RWPE2 (cell line): ENCODE results near the gene CSRNP3.
A peak's percentile ranks its signal among the peaks of the same experiment; 100 is the strongest.

ENCODE experiments used
- ATAC-seq: fragments of 200-7000 bp; cut with Tn5 transposase; 3 replicates; pipeline ENCODE4 v1.9.1; 2021; ENCODE audit warnings: low read depth
- DNase-seq: peaks from one replicate; pipeline ENCODE4 v3.0.0-alpha.2; 2020; ENCODE audit warnings: low spot score
- H3K27ac ChIP-seq: fragments of 450-650 bp; 2 replicates; pipeline ENCODE4 v1.5.1; 2017; ENCODE audit warnings: mild to moderate bottlenecking; ENCODE audit not compliant: poor library complexity, severe bottlenecking
- H3K27me3 ChIP-seq: fragments of 250-450 bp; sonication (Bioruptor Pico); 2 replicates; pipeline ENCODE4 v1.5.1; 2021; ENCODE audit warnings: mild to moderate bottlenecking, moderate library complexity; ENCODE audit not compliant: insufficient read depth, poor library complexity, severe bottlenecking
- H3K36me3 ChIP-seq: fragments of 250-450 bp; sonication (Bioruptor Pico); 2 replicates; pipeline ENCODE4 v1.5.1; 2020; ENCODE audit warnings: low read depth, mild to moderate bottlenecking, moderate library complexity
- H3K4me1 ChIP-seq: fragments of 250-450 bp; sonication (Bioruptor Pico); 2 replicates; pipeline ENCODE4 v1.5.1; 2021; ENCODE audit warnings: mild to moderate bottlenecking, moderate library complexity; ENCODE audit not compliant: insufficient read depth, poor library complexity, severe bottlenecking
- H3K4me3 ChIP-seq: fragments of 250-450 bp; sonication (Bioruptor Pico); 2 replicates; pipeline ENCODE4 v1.5.1; 2021; ENCODE audit warnings: mild to moderate bottlenecking, moderate library complexity; ENCODE audit not compliant: severe bottlenecking
- H3K9me3 ChIP-seq: fragments of 250-450 bp; sonication (Bioruptor Pico); 2 replicates; pipeline ENCODE4 v1.5.1; 2021; ENCODE audit warnings: mild to moderate bottlenecking, moderate library complexity; ENCODE audit not compliant: severe bottlenecking
- CTCF ChIP-seq: fragments of 450-650 bp; IDR thresholded peaks from one replicate; pipeline ENCODE4 v1.5.1; 2017; ENCODE audit warnings: mild to moderate bottlenecking, moderate library complexity; ENCODE audit not compliant: poor library complexity, severe bottlenecking

Gene CSRNP3

GRCh38 chr2:165466386-165466785, 3.1 kb upstream of the CSRNP3 start:
- H3K27ac ChIP-seq: no peak overlapping the region
- H3K9me3 ChIP-seq: no peaks in the 10 kb centered on the region
- no peak for ATAC-seq
- no peaks in the 10 kb centered on the region for H3K27me3 ChIP-seq
- peaks cover 4% of the 10 kb centered on the region for H3K4me1 ChIP-seq
- no peak overlapping the region for H3K4me3 ChIP-seq
- H3K36me3 ChIP-seq: no peaks in the 10 kb centered on the region
- TF ChIP-seq CTCF: no peak
- no peak for DNase-seq

GRCh38 chr2:165467921-165468320, 1.6 kb upstream of the CSRNP3 start:
- DNase-seq (no peak), ATAC-seq (no peak)
- Histone ChIP-seq H3K4me1 (peaks cover 4% of the 10 kb centered on the region), H3K9me3 (no peaks in the 10 kb centered on the region), H3K27me3 (no peaks in the 10 kb centered on the region), H3K27ac (no peak overlapping the region), H3K36me3 (no peaks in the 10 kb centered on the region), H3K4me3 (no peak overlapping the region)
- no peak for TF ChIP-seq CTCF

- ATAC-seq: no peak
- DNase-seq: no peak
- Histone ChIP-seq H3K4me1 (peaks cover 4% of the 10 kb centered on the region), H3K27me3 (no peaks in the 10 kb centered on the region), H3K9me3 (no peaks in the 10 kb centered on the region), H3K36me3 (no peaks in the 10 kb centered on the region), H3K4me3 (peak overlapping the region; percentile 34), H3K27ac (no peak overlapping the region)
- no peak for TF ChIP-seq CTCF
Measured at GRCh38 chr2:165470361-165470760, 863 bp downstream of the CSRNP3 start.

GRCh38 chr2:165471349-165471950, 2.0 kb downstream of the CSRNP3 start:
- Histone ChIP-seq H3K36me3 (no peaks in the 10 kb centered on the region), H3K4me1 (peaks cover 4% of the 10 kb centered on the region), H3K4me3 (no peak overlapping the region), H3K27ac (no peak overlapping the region), H3K9me3 (no peaks in the 10 kb centered on the region), H3K27me3 (no peaks in the 10 kb centered on the region)
- no peak for DNase-seq
- no peak for TF ChIP-seq CTCF
- ATAC-seq: no peak

DNA sequence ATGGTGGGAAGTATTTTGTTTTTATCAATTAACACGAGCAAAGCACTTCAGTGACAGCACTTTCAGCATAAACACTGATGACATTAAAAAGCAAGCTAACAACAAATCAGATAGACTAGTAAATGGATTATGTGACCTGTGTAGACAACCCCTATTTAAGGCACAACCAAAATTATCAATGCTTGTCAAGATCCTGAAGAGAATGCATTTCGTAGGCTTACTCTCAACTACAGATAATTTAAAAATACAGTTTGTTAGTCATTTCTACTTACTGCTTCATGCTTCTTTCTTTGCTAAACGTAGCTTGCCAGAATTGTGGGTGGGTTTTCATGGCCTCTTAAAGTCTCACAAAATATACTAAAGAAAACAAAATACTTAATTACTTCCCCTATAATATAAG, 3.4 kb downstream of the CSRNP3 start:
- DNase-seq (no peak), ATAC-seq (no peak)
- Histone ChIP-seq H3K36me3 (no peaks in the 10 kb centered on the region), H3K4me1 (peaks cover 4% of the 10 kb centered on the region), H3K9me3 (no peaks in the 10 kb centered on the region), H3K4me3 (no peak overlapping the region), H3K27me3 (no peaks in the 10 kb centered on the region), H3K27ac (no peak overlapping the region)
- no peak for TF ChIP-seq CTCF
